LNCaP clone FGC (cell line): Measurements from ENCODE around the gene RBM33.

Source experiments
- DNase-seq: peaks from one replicate; pipeline ENCODE4 v3.0.0-alpha.2; 2011; ENCODE audit warnings: low read depth
- H3K4me3 ChIP-seq: 2 replicates; pipeline ENCODE4 v1.5.1; 2011; ENCODE audit warnings: mild to moderate bottlenecking, low read depth, low read length, control low read depth
- TF ChIP-seq, protein P1 (sequence below): IDR thresholded peaks from 2 replicates; pipeline ENCODE4 v1.5.1; 2012; ENCODE audit warnings: mild to moderate bottlenecking; ENCODE audit not compliant: control insufficient read depth, insufficient read depth; ENCODE audit errors: extremely low read depth

Gene RBM33

DNA sequence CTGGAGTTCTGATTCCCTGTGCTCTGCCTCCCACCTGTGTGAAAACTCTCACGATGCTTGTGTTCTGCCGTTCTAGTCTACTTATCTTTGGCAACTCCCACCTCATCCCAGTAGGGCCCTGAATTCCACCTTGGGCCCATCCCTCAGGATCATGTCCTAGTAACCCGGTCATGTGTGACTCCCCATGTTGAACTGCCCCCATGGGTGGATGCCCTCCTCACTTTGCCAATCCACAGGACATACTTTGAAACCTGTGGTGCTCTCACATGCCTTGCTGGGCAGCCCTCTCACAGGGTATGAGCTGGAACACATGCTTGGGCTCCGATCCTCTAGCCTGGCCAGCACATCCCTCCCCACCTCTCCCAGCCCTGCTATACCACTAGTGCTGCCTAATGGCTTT, 3.8 kb upstream of the RBM33 start:
- TF ChIP-seq, protein P1, sequence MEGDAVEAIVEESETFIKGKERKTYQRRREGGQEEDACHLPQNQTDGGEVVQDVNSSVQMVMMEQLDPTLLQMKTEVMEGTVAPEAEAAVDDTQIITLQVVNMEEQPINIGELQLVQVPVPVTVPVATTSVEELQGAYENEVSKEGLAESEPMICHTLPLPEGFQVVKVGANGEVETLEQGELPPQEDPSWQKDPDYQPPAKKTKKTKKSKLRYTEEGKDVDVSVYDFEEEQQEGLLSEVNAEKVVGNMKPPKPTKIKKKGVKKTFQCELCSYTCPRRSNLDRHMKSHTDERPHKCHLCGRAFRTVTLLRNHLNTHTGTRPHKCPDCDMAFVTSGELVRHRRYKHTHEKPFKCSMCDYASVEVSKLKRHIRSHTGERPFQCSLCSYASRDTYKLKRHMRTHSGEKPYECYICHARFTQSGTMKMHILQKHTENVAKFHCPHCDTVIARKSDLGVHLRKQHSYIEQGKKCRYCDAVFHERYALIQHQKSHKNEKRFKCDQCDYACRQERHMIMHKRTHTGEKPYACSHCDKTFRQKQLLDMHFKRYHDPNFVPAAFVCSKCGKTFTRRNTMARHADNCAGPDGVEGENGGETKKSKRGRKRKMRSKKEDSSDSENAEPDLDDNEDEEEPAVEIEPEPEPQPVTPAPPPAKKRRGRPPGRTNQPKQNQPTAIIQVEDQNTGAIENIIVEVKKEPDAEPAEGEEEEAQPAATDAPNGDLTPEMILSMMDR: no peak
- no peak for DNase-seq
- no peak overlapping the region for H3K4me3 ChIP-seq

DNA sequence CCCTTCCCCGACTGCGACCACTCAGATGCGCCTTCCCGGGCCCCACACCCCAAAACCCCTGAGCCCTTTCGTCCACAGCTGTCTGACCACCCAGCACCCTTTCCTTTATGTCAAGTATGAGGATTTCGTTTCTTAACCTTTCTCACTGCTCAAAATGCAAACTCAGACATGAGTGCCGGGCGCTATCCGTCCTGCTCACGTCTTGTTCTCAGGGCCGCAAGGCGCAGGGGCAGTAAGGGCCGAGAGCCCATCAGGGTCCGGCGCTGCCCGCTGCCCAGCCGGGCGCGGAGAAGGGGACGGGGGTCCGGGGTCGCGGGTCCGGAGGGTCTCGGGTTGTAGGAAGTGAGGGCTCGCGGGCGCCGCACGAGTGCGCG, 670 bp upstream of the RBM33 start:
- TF ChIP-seq, protein P1: no peak
- peak overlapping the region; percentile 96 for H3K4me3 ChIP-seq
- DNase-seq: no peak

DNA sequence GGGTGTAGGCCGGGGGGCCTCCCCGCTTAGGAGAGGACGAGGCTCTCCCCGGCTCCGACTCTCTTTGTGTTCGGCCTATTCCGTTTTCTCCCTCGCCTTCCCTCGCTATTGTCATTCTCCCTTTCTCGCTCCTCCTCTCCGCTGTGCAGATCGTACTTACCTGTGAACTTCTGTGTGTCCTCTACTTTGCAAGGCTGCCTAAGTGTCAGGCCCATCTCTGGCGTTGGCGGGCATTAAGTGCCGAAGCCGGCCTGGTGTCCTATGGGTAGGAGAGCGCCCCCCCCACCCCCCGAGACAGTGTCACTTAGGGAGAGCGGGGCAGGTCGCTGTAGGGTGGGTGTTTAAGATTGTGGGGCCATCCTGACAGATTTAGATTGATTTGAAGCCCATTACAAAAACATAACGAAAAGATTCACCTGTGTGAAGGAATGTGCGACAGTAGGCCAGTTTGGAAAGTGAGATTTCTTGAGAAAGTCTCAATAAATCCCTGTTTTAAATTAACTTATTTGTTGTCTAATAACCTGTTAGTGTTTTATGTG, 579 bp downstream of the RBM33 start:
- no peak for DNase-seq
- peak overlapping the region; percentile 96 for H3K4me3 ChIP-seq
- TF ChIP-seq, protein P1: no peak

DNA sequence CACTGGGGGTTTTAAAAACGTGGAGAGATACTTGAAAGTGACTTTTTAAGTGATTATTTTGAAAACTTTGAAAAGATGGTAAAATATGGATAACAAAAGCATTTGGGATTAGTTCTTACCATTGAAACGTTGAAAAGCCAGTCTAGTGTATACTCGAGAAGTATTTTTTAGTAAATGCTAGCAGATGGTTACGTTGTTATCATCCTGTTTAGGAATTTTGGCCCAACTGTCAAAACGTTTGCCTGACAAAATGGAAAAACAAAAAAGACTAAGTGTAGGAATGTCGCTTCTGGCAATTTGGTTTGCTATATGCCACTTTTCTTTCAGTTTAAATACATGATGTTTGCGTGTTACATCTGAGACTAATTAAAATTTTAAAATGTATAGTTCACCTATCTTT, 1.2 kb downstream of the RBM33 start:
- TF ChIP-seq, protein P1: no peak
- no peak for DNase-seq
- H3K4me3 ChIP-seq: peak overlapping the region; percentile 96

DNA sequence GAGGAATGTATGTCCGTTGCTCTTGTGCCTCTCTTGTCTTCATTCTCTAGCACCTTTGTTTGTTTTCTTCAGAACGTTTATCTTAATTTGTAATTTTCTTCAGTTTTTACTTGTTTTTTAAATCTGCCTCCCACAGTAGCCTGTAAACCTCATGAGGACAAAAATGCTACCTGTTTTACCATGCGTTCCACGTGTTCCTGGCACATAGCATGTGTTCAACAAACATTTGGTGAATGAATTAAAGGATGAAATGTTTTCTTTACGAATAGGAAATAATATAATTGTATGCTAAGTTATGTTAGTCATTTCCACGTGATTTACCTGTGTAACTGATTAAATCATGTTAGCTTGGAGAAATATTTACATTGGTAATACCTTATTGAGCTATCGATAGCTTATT, 2.2 kb downstream of the RBM33 start:
- peak overlapping the region; percentile 96 for H3K4me3 ChIP-seq
- TF ChIP-seq, protein P1: no peak
- DNase-seq: no peak

DNA sequence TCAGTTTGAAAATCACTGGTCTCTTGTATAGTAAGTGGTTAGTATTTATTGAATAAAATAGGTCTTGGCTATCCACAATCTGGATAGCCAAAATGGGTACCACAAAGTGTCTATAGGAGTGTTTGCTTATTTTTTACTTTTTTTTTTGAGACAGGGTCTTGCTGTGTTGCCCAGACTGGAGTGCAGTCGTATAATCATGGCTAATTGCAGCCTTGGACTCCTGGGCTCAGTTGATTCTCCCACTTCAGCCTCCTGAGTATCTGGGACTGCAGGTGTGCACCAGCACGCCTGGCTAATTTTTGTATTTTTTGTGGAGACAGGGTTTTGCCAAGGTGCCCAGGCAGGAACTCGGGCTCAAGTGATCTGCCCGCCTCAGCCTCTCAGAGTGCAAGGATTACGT, 2.8 kb downstream of the RBM33 start:
- TF ChIP-seq, protein P1: no peak
- no peak overlapping the region; the same call in 1 of the 2 replicates for H3K4me3 ChIP-seq
- no peak for DNase-seq

DNA sequence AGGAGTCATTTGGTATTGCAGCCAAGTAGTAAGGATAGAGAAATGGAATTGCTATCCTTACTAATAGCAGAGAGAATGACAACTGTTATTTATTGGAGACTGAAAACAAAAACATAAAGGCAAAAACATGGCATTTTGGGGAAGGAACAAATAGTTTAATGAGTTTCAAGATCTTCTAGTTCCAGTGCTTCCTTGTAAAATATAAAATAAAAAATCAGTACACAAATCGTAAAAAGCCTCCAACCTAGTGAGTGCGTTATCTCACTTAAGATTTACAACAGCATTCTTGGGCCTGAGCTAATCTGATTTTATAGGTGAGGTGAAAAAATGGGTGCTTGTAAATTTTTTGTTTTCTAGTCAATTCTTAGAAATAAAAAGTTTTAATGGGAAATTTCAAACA, 3.3 kb downstream of the RBM33 start:
- TF ChIP-seq, protein P1: no peak
- DNase-seq: peak; percentile 81
- H3K4me3 ChIP-seq: no peak overlapping the region
